HCT116 (cell line): ENCODE measurements around the gene PIK3R6. TPM values are rescaled to one million over a fixed set of nuclear protein-coding genes. Genes with fewer than 3 reads are reported as not detected.

Experiments
- ATAC-seq: fragments of 200-7000 bp; cut with Tn5 transposase; 2 replicates; pipeline ENCODE4 v1.9.1; 2020; ENCODE audit warnings: mild to moderate bottlenecking, moderate library complexity
- BruUV-seq: library from RNA; stranded (reverse); fragments of 400-500 nt; replicated peaks from 2 replicates; lab custom pipeline; 2021; lab: Mats Ljungman, UMichigan
- CTCF ChIA-PET: fragments of 300-600 bp; sonication (Branson Sonifier 250); formaldehyde crosslinking; loops from one replicate; lab custom pipeline; 2021; ENCODE audit warnings: antibody characterized with exemption; lab: Charles Lee
- POLR2A ChIA-PET: fragments of 300-600, 350-600 bp; sonication (Branson Sonifier 250); formaldehyde crosslinking; loops from one replicate; lab custom pipeline; 2021; ENCODE audit warnings: antibody characterized with exemption; lab: Charles Lee
- RAD21 ChIA-PET, 2 experiments: fragments of 300-600 bp; sonication (Branson Sonifier 250); formaldehyde crosslinking; loops; one replicate each; lab custom pipeline; 2023; ENCODE audit warnings: low total read pairs in 2 of 2; ENCODE audit not compliant: uncharacterized antibody in 2 of 2, unreplicated experiment in 2 of 2, low non-redundant PET in 1 of 2; lab: Charles Lee
- DNase-seq: peaks from one replicate; pipeline ENCODE4 v3.0.0-alpha.2; 2010; ENCODE audit warnings: low read depth, low spot score
- H2AFZ ChIP-seq: fragments of 200-600 bp; shearing (Covaris generic), sonication (generic); 2 replicates; pipeline ENCODE4 v1.6.1; 2017; ENCODE audit warnings: low read depth, mixed run types, mixed read lengths, antibody characterized with exemption, low read length; ENCODE audit not compliant: poor library complexity, severe bottlenecking
- H3K27ac ChIP-seq: 2 replicates; pipeline ENCODE4 v1.5.1; 2012; ENCODE audit warnings: low read depth, low read length
- H3K27me3 ChIP-seq: fragments of 200-600 bp; sonication (generic); 2 replicates; pipeline ENCODE4 v1.6.1; 2016; ENCODE audit warnings: mixed run types, low read length, mixed read lengths; ENCODE audit not compliant: insufficient read depth
- H3K36me3 ChIP-seq, 2 experiments: fragments of 200-500 bp in 1 of 2; fragments of 200-600 bp in 1 of 2; sonication (Bioruptor generic) in 1 of 2; sonication (generic) in 1 of 2; 2 replicates each; pipeline versions ENCODE4 v1.5.1 to v1.6.1; 2014 to 2016; ENCODE audit warnings: low read length in 2 of 2, inconsistent platforms in 1 of 2, mixed read lengths in 1 of 2, mixed run types in 1 of 2; ENCODE audit not compliant: insufficient read depth in 2 of 2, control insufficient read depth in 1 of 2
- H3K4me1 ChIP-seq, 2 experiments: fragments of 200-600 bp in 1 of 2; sonication (generic) in 1 of 2; 2 replicates each; pipeline versions ENCODE4 v1.5.1 to v1.6.1; 2012 to 2017; ENCODE audit warnings: low read length in 2 of 2, inconsistent platforms in 1 of 2, mild to moderate bottlenecking in 1 of 2, mixed read lengths in 1 of 2, mixed run types in 1 of 2, moderate library complexity in 1 of 2; ENCODE audit not compliant: insufficient read depth in 2 of 2, control insufficient read depth in 1 of 2
- H3K4me2 ChIP-seq: fragments of 200-600 bp; sonication (generic); 2 replicates; pipeline ENCODE4 v1.6.1; 2017; ENCODE audit warnings: mixed run types, low read length, mixed read lengths
- H3K4me3 ChIP-seq, 2 experiments: fragments of 200-600 bp in 1 of 2; sonication (generic) in 1 of 2; replicated peaks in 1 of 2; 2 replicates each; pipeline ENCODE4 v1.5.1; 2011 to 2016; ENCODE audit warnings: low read length in 2 of 2, control low read depth in 1 of 2, low read depth in 1 of 2, mild to moderate bottlenecking in 1 of 2, mixed read lengths in 1 of 2, mixed run types in 1 of 2
- H3K79me2 ChIP-seq: fragments of 200-600 bp; sonication (generic); 2 replicates; pipeline ENCODE4 v1.6.1; 2017; ENCODE audit warnings: mild to moderate bottlenecking, mixed run types, low read length, moderate library complexity, mixed read lengths; ENCODE audit not compliant: insufficient read depth
- H3K9ac ChIP-seq: fragments of 200-600 bp; sonication (generic); 2 replicates; pipeline ENCODE4 v1.6.1; 2016; ENCODE audit warnings: low read length, mixed read lengths
- H3K9me2 ChIP-seq: fragments of 200-600 bp; sonication (generic), shearing (Covaris generic); 2 replicates; pipeline ENCODE4 v1.6.1; 2017; ENCODE audit warnings: mixed run types, mild to moderate bottlenecking, moderate library complexity; ENCODE audit not compliant: insufficient read depth
- H3K9me3 ChIP-seq, 2 experiments: fragments of 200-500 bp in 1 of 2; fragments of 200-600 bp in 1 of 2; sonication (Bioruptor generic) in 1 of 2; sonication (generic) in 1 of 2; 2 replicates each; pipeline ENCODE4 v1.6.1; 2014 to 2017; ENCODE audit warnings: low read length in 2 of 2, mixed read lengths in 2 of 2, inconsistent platforms in 1 of 2, low read depth in 1 of 2, mild to moderate bottlenecking in 1 of 2, mixed run types in 1 of 2, moderate library complexity in 1 of 2; ENCODE audit not compliant: control insufficient read depth in 1 of 2, insufficient read depth in 1 of 2
- H4K20me1 ChIP-seq: fragments of 200-600 bp; sonication (generic), shearing (Covaris generic); 2 replicates; pipeline ENCODE4 v1.6.1; 2017; ENCODE audit warnings: mixed run types, mild to moderate bottlenecking, moderate library complexity; ENCODE audit not compliant: insufficient read depth
- ATF3 ChIP-seq: IDR thresholded peaks from 2 replicates; pipeline ENCODE4 v1.6.1; 2012
- CBX3 ChIP-seq: IDR thresholded peaks from 2 replicates; pipeline ENCODE4 v1.6.1; 2012; ENCODE audit warnings: low read depth
- CTCF ChIP-seq, 3 experiments: fragments of 200-600 bp in 1 of 3; sonication (generic) in 1 of 3; IDR thresholded peaks in 2 of 3; conservative IDR thresholded peaks in 1 of 3; 2 replicates each; pipeline ENCODE4 v1.5.1; 2012 to 2017; ENCODE audit warnings: low read depth in 2 of 3, low read length in 2 of 3, antibody characterized with exemption in 1 of 3, borderline replicate concordance in 1 of 3, control low read depth in 1 of 3, mild to moderate bottlenecking in 1 of 3, mixed read lengths in 1 of 3, mixed run types in 1 of 3, moderate library complexity in 1 of 3; ENCODE audit not compliant: insufficient read depth in 1 of 3
- EGR1 ChIP-seq: IDR thresholded peaks from 2 replicates; pipeline ENCODE4 v1.6.1; 2012; ENCODE audit warnings: low read depth
- ELF1 ChIP-seq: IDR thresholded peaks from 2 replicates; pipeline ENCODE4 v1.6.1; 2012; ENCODE audit warnings: low read depth, borderline replicate concordance
- EZH2 ChIP-seq: fragments of 200-600 bp; sonication (generic); IDR thresholded peaks from 2 replicates; pipeline ENCODE4 v1.6.1; 2017; ENCODE audit warnings: antibody characterized with exemption, mixed run types
- EZH2phosphoT487 ChIP-seq: fragments of 200-600 bp; IDR thresholded peaks from 2 replicates; pipeline ENCODE4 v1.6.1; 2018; ENCODE audit warnings: antibody characterized with exemption, borderline replicate concordance
- FOSL1 ChIP-seq: IDR thresholded peaks from 2 replicates; pipeline ENCODE4 v1.6.1; 2012; ENCODE audit warnings: low read depth
- JUND ChIP-seq: IDR thresholded peaks from 2 replicates; pipeline ENCODE4 v1.6.1; 2012
- MAX ChIP-seq: IDR thresholded peaks from 2 replicates; pipeline ENCODE4 v1.6.1; 2012
- POLR2AphosphoS5 ChIP-seq: IDR thresholded peaks from 2 replicates; pipeline ENCODE4 v1.6.1; 2011; ENCODE audit warnings: mild to moderate bottlenecking, low read depth, low read length, moderate library complexity
- RAD21 ChIP-seq: IDR thresholded peaks from 2 replicates; pipeline ENCODE4 v1.6.1; 2012; ENCODE audit warnings: low read depth, mild to moderate bottlenecking
- SIN3A ChIP-seq: IDR thresholded peaks from 2 replicates; pipeline ENCODE4 v1.6.1; 2012; ENCODE audit warnings: low read depth
- SP1 ChIP-seq: IDR thresholded peaks from 2 replicates; pipeline ENCODE4 v1.6.1; 2012; ENCODE audit warnings: low read depth
- SRF ChIP-seq: IDR thresholded peaks from 2 replicates; pipeline ENCODE4 v1.6.1; 2012; ENCODE audit warnings: low read depth
- TCF7L2 ChIP-seq: IDR thresholded peaks from 2 replicates; pipeline ENCODE4 v1.7.0; 2011; ENCODE audit warnings: borderline replicate concordance, inconsistent platforms; ENCODE audit not compliant: insufficient read depth, insufficient read length; ENCODE audit errors: extremely low read depth
- YY1 ChIP-seq: IDR thresholded peaks from 2 replicates; pipeline ENCODE4 v1.6.1; 2011; ENCODE audit warnings: low read length, low read depth, moderate library complexity, mild to moderate bottlenecking; ENCODE audit not compliant: insufficient replicate concordance; ENCODE audit errors: extremely low read depth
- ZBTB33 ChIP-seq: IDR thresholded peaks from 2 replicates; pipeline ENCODE4 v1.6.1; 2011; ENCODE audit warnings: mild to moderate bottlenecking, low read length, moderate library complexity; ENCODE audit not compliant: insufficient replicate concordance; ENCODE audit errors: extremely low read depth
- ZFX ChIP-seq: fragments of 450-650 bp; IDR thresholded peaks from 2 replicates; pipeline ENCODE4 v1.6.1; 2017
- intact Hi-C: fragments of 100-400 bp; cut with micrococcal nuclease; formaldehyde crosslinking; loops from 2 replicates; pipeline ENCODE4 v1.10.0; 2022
- total RNA-seq: library from RNA; stranded (reverse); gene quantifications from one replicate; pipeline ENCODE4 v1.2.1, GENCODE V29; 2021; ENCODE audit not compliant: unreplicated experiment

PIK3R6 gene
- total RNA-seq, 1 experiment from 2014 or later = 0.07 TPM

GRCh38 chr17:8900207-8900606, 32.7 kb upstream of the PIK3R6 start:
- Histone ChIP-seq H3K4me2 (no peak overlapping the region), H3K4me3 (no peak overlapping the region), H3K79me2 (no peaks in the 10 kb centered on the region), H3K4me1 (no peaks in the 10 kb centered on the region), H3K9ac (no peak overlapping the region), H2AFZ (no peak overlapping the region), H3K27ac (no peak overlapping the region), H3K27me3 (peaks cover 3% of the 10 kb centered on the region; the same call in 1 of the 2 replicates), H3K9me3 (no peaks in the 10 kb centered on the region), H3K36me3 (no peaks in the 10 kb centered on the region), H4K20me1 (no peaks in the 10 kb centered on the region), H3K9me2 (no peaks in the 10 kb centered on the region)
- intact Hi-C loops = no loop called here
- CTCF ChIA-PET = no interaction called here
- ATAC-seq (no peak), DNase-seq (no peak)
- POLR2A ChIA-PET = no interaction called here
- TF ChIP-seq CBX3 (no peak), JUND (no peak), EGR1 (no peak), YY1 (no peak), EZH2phosphoT487 (no peak), EZH2 (no peak), SIN3A (no peak), ZBTB33 (no peak), ZFX (no peak), CTCF (IDR thresholded peaks at IDR 0.05 in 2 of 3, conservative IDR thresholded peaks at IDR 0.05 in 1 of 3; ENCODE audit: borderline replicate concordance in 1 of 3, insufficient read depth in 1 of 3, low read depth in 2 of 3, low read length in 2 of 3) (no peak), MAX (no peak), ELF1 (no peak), SRF (no peak), SP1 (no peak), ATF3 (no peak), POLR2AphosphoS5 (no peak), FOSL1 (no peak), TCF7L2 (no peak), RAD21 (no peak)
- RAD21 ChIA-PET = no interaction called here
- no TSS peak for BruUV-seq
